DMS 273 treated with DMSO at 0.1 percent for 48 hours (cell line): ENCODE results near the gene PLPP3.
"Not testable (repeated sequence)": the region's sequence is repeated elsewhere in the genome, so short reads cannot be mapped to it uniquely, and the experiment has no call there.

Experiments used
- DNase-seq: peaks from one replicate; lab custom pipeline; 2025; lab: John Stamatoyannopoulos, UW

The PLPP3 gene

GRCh38 chr1:56578963-56579875, at the start of gene PLPP3:
Gene PLPP3 (minus strand): TSS chr1:56579563. CDS start chr1:56579016, 547 bp downstream.
- DNase-seq = peak; percentile 74

- DNase-seq = no peak
These were observed 48.3 kb upstream of the PLPP3 start for GRCh38 chr1:56627636-56628039.

- DNase-seq = no peak
These were observed 47.8 kb upstream of the PLPP3 start for GRCh38 chr1:56627019-56627635.

- DNase-seq = no peak
These were observed 47.2 kb upstream of the PLPP3 start for GRCh38 chr1:56626546-56626945.

GRCh38 chr1:56625819-56626440, 46.6 kb upstream of the PLPP3 start:
- no peak for DNase-seq

GRCh38 chr1:56617141-56617540, 37.8 kb upstream of the PLPP3 start:
- no peak for DNase-seq

GRCh38 chr1:56610770-56611169, 31.4 kb upstream of the PLPP3 start:
- not testable (repeated sequence) for DNase-seq

- not testable (repeated sequence) for DNase-seq
These were observed 30.7 kb upstream of the PLPP3 start for GRCh38 chr1:56610097-56610496.

GRCh38 chr1:56595397-56596191, 16.2 kb upstream of the PLPP3 start:
- not testable (repeated sequence) for DNase-seq

- DNase-seq = no peak
These were observed 12.5 kb upstream of the PLPP3 start for GRCh38 chr1:56591909-56592308.

- no peak for DNase-seq
These were observed 11.2 kb upstream of the PLPP3 start for GRCh38 chr1:56590520-56591011.

- DNase-seq = no peak
These were observed 10.0 kb upstream of the PLPP3 start for GRCh38 chr1:56589369-56589768.

GRCh38 chr1:56586502-56586901, 7.1 kb upstream of the PLPP3 start:
- no peak for DNase-seq

- DNase-seq = no peak
These were observed 6.6 kb upstream of the PLPP3 start for GRCh38 chr1:56585985-56586384.

GRCh38 chr1:56584910-56585528, 5.7 kb upstream of the PLPP3 start:
- DNase-seq = peak; percentile 15

GRCh38 chr1:56583957-56584468, 4.7 kb upstream of the PLPP3 start:
- DNase-seq = no peak

- DNase-seq = no peak
These were observed 1.4 kb upstream of the PLPP3 start for GRCh38 chr1:56580771-56581170.

- no peak for DNase-seq
These were observed 1.0 kb downstream of the PLPP3 start for GRCh38 chr1:56578138-56578962.

GRCh38 chr1:56577406-56578137, 1.8 kb downstream of the PLPP3 start:
- no peak for DNase-seq
